COLO668 (cell line): ENCODE measurements around the gene GPR68.
"Not testable (repeated sequence)": the region's sequence is repeated elsewhere in the genome, so short reads cannot be mapped to it uniquely, and the experiment has no call there.

Experiments used
- DNase-seq: peaks from one replicate; lab custom pipeline; 2025; ENCODE audit not compliant: unreplicated experiment; lab: John Stamatoyannopoulos, UW

The GPR68 gene

GRCh38 chr14:91254461-91254860 lies 10.0 kb upstream of the GPR68 start:
- DNase-seq, result no peak

- DNase-seq, result no peak
Observed at GRCh38 chr14:91253795-91254323, 9.4 kb upstream of the GPR68 start.

GRCh38 chr14:91252871-91253794 lies 8.6 kb upstream of the GPR68 start:
- peak; percentile 72 for DNase-seq

- DNase-seq, result no peak
Observed at GRCh38 chr14:91250912-91251311, 6.4 kb upstream of the GPR68 start.

GRCh38 chr14:91249841-91250616 lies 5.5 kb upstream of the GPR68 start:
- DNase-seq, result peak; percentile 79

GRCh38 chr14:91246051-91246852 lies 1.7 kb upstream of the GPR68 start:
- DNase-seq, result peak; percentile 58

- not testable (repeated sequence) for DNase-seq
Observed at GRCh38 chr14:91245616-91246015, 1.1 kb upstream of the GPR68 start.

GRCh38 chr14:91245029-91245428 lies 525 bp upstream of the GPR68 start:
- DNase-seq, result no peak

GRCh38 chr14:91243074-91243471 lies 1.4 kb downstream of the GPR68 start:
- DNase-seq, result no peak

- DNase-seq, result no peak
Observed at GRCh38 chr14:91242635-91243034, 1.9 kb downstream of the GPR68 start.

GRCh38 chr14:91241863-91242262 lies 2.6 kb downstream of the GPR68 start:
- DNase-seq, result no peak

- no peak for DNase-seq
Observed at GRCh38 chr14:91238661-91239060, 5.8 kb downstream of the GPR68 start.

GRCh38 chr14:91238085-91238484 lies 6.4 kb downstream of the GPR68 start:
- no peak for DNase-seq

GRCh38 chr14:91237219-91237618 lies 7.3 kb downstream of the GPR68 start:
- DNase-seq, result no peak

GRCh38 chr14:91235841-91236240 lies 8.7 kb downstream of the GPR68 start:
- no peak for DNase-seq

- DNase-seq, result no peak
Observed at GRCh38 chr14:91234791-91235114, 9.8 kb downstream of the GPR68 start.

GRCh38 chr14:91233936-91234790 lies 10.3 kb downstream of the GPR68 start:
- DNase-seq, result no peak

- no peak for DNase-seq
Observed at GRCh38 chr14:91232603-91233002, 11.9 kb downstream of the GPR68 start.

- DNase-seq, result no peak
Observed at GRCh38 chr14:91232052-91232451, 12.5 kb downstream of the GPR68 start.

- no peak for DNase-seq
Observed at GRCh38 chr14:91231446-91231845, 13.1 kb downstream of the GPR68 start.
